Trophoblast cell (in vitro differentiated cells and primary cell): ENCODE measurements around the gene CLEC2L.

Experiments
- DNase-seq, 2 donors: peaks; one replicate each; pipeline ENCODE4 v3.0.0-alpha.2; 2016
- H2AFZ ChIP-seq: 2 replicates; pipeline ENCODE4 v1.6.1; 2013; ENCODE audit warnings: low read length, moderate library complexity, mild to moderate bottlenecking; ENCODE audit not compliant: insufficient read depth, poor library complexity
- H2AK5ac ChIP-seq: 2 replicates; pipeline ENCODE4 v1.6.1; 2013; ENCODE audit warnings: mild to moderate bottlenecking, low read length
- H2BK120ac ChIP-seq: 2 replicates; pipeline ENCODE4 v1.6.1; 2013; ENCODE audit warnings: low read length, mild to moderate bottlenecking, moderate library complexity; ENCODE audit not compliant: insufficient read depth, poor library complexity
- H2BK12ac ChIP-seq: 2 replicates; pipeline ENCODE4 v1.6.1; 2013; ENCODE audit warnings: mild to moderate bottlenecking, low read length, moderate library complexity
- H2BK5ac ChIP-seq: 2 replicates; pipeline ENCODE4 v1.6.1; 2013; ENCODE audit warnings: low read length, low read depth, moderate library complexity, mild to moderate bottlenecking; ENCODE audit not compliant: poor library complexity
- H3K14ac ChIP-seq: 2 replicates; pipeline ENCODE4 v1.6.1; 2013; ENCODE audit warnings: mild to moderate bottlenecking, low read length
- H3K18ac ChIP-seq: 2 replicates; pipeline ENCODE4 v1.6.1; 2013; ENCODE audit warnings: mild to moderate bottlenecking, low read length
- H3K23ac ChIP-seq: 2 replicates; pipeline ENCODE4 v1.6.1; 2013; ENCODE audit warnings: low read length
- H3K27ac ChIP-seq: 2 replicates; pipeline ENCODE4 v1.5.1; 2013; ENCODE audit warnings: low read depth, mild to moderate bottlenecking, inconsistent platforms, low read length, moderate library complexity
- H3K27me3 ChIP-seq: 2 replicates; pipeline ENCODE4 v1.6.1; 2013; ENCODE audit warnings: inconsistent platforms, mild to moderate bottlenecking, low read length, moderate library complexity; ENCODE audit not compliant: insufficient read depth
- H3K36me3 ChIP-seq, 2 experiments: 1 replicate in 1 of 2; 2 replicates in 1 of 2; pipeline ENCODE4 v1.6.1; 2013; ENCODE audit warnings: low read length in 2 of 2, mild to moderate bottlenecking in 2 of 2, moderate library complexity in 1 of 2; ENCODE audit not compliant: insufficient read depth in 2 of 2, control insufficient read depth in 1 of 2
- H3K4ac ChIP-seq: 2 replicates; pipeline ENCODE4 v1.6.1; 2013; ENCODE audit warnings: low read depth, mild to moderate bottlenecking, low read length, moderate library complexity
- H3K4me1 ChIP-seq, 2 experiments: 1 replicate in 1 of 2; 2 replicates in 1 of 2; pipeline ENCODE4 v1.6.1; 2013; ENCODE audit warnings: low read length in 2 of 2, mild to moderate bottlenecking in 2 of 2, moderate library complexity in 1 of 2; ENCODE audit not compliant: insufficient read depth in 2 of 2, control insufficient read depth in 1 of 2
- H3K4me2 ChIP-seq: 2 replicates; pipeline ENCODE4 v1.6.1; 2013; ENCODE audit warnings: inconsistent platforms, mild to moderate bottlenecking, low read length, moderate library complexity
- H3K4me3 ChIP-seq: 2 replicates; pipeline ENCODE4 v1.5.1; 2013; ENCODE audit warnings: mild to moderate bottlenecking, low read depth, low read length, inconsistent platforms
- H3K79me1 ChIP-seq: one replicate; pipeline ENCODE4 v1.6.1; 2013; ENCODE audit warnings: low read length
- H3K79me2 ChIP-seq: 2 replicates; pipeline ENCODE4 v1.6.1; 2013; ENCODE audit warnings: low read length, mild to moderate bottlenecking; ENCODE audit not compliant: control insufficient read depth, insufficient read depth, poor library complexity
- H3K9ac ChIP-seq: 2 replicates; pipeline ENCODE4 v1.6.1; 2013; ENCODE audit warnings: mild to moderate bottlenecking, low read length
- H3K9me3 ChIP-seq: 2 replicates; pipeline ENCODE4 v1.6.1; 2013; ENCODE audit warnings: low read depth, mild to moderate bottlenecking, control low read depth, inconsistent platforms, low read length; ENCODE audit not compliant: insufficient read depth
- H4K12ac ChIP-seq: 2 replicates; pipeline ENCODE4 v1.6.1; 2013; ENCODE audit warnings: low read depth, mild to moderate bottlenecking, low read length, moderate library complexity
- H4K8ac ChIP-seq: 2 replicates; pipeline ENCODE4 v1.6.1; 2013; ENCODE audit warnings: low read depth, mild to moderate bottlenecking, low read length, moderate library complexity
- H4K91ac ChIP-seq: one replicate; pipeline ENCODE4 v1.6.1; 2013; ENCODE audit warnings: low read depth, mild to moderate bottlenecking, low read length, moderate library complexity
- WGBS: extraction: QIAGEN DNeasy Blood & Tissue Kit; methylation state at CpG from one replicate; pipeline ENCODE4 v1.1.7; 2013; ENCODE audit warnings: missing lambda C conversion rate; ENCODE audit not compliant: insufficient read length, insufficient coverage; ENCODE audit errors: extremely low coverage; 5-methylcytosine and 5-hydroxymethylcytosine counted together

The CLEC2L gene

GRCh38 chr7:139594090-139594489, 70.6 kb downstream of the CLEC2L start:
- H3K9me3 ChIP-seq: peaks cover 3% of the 10 kb centered on the region
- no peak overlapping the region for H2AK5ac ChIP-seq
- H3K36me3 ChIP-seq: peaks cover 8 to 11% of the 10 kb centered on the region in 2 experiments
- H2BK5ac ChIP-seq: no peak overlapping the region
- no peak overlapping the region for H4K91ac ChIP-seq
- no peak overlapping the region for H3K4me3 ChIP-seq
- H3K79me1 ChIP-seq: no peaks in the 10 kb centered on the region
- whole genome bisulfite sequencing: no CpG with 5 or more reads among the region's 2 CpGs
- H3K4ac ChIP-seq: no peak overlapping the region
- H3K4me2 ChIP-seq: no peak overlapping the region
- no peak overlapping the region for H4K8ac ChIP-seq
- H2BK12ac ChIP-seq: no peak overlapping the region
- no peak overlapping the region for H2AFZ ChIP-seq
- H3K79me2 ChIP-seq: no peaks in the 10 kb centered on the region
- no peak overlapping the region for H3K27ac ChIP-seq
- no peaks in the 10 kb centered on the region for H3K4me1 ChIP-seq
- H3K27me3 ChIP-seq: no peaks in the 10 kb centered on the region
- H3K23ac ChIP-seq: no peak overlapping the region
- no peak for DNase-seq
- no peak overlapping the region for H3K14ac ChIP-seq
- no peak overlapping the region for H3K18ac ChIP-seq
- no peak overlapping the region for H4K12ac ChIP-seq
- no peak overlapping the region for H3K9ac ChIP-seq
- no peak overlapping the region for H2BK120ac ChIP-seq
